Measurements from ENCODE around the gene OVOL3.

OVOL3 gene

DNA sequence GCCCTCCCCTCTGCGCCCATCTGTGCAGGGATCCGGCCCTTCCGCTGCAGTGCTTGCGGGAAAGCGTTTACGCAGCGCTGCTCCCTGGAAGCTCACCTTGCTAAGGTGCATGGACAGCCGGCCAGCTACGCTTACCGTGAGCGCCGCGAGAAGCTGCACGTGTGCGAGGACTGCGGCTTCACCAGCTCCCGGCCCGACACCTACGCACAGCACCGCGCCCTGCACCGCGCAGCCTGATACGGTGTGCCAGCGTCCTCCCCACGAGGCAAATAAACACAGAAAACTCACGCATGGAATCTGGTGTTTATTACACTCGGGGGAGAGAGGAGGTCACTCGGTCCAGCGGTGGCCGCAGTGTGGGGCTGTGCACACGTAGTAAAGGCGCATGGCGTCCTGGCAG, 2.5 kb downstream of the OVOL3 start:
- TF ChIP-seq, protein P1, sequence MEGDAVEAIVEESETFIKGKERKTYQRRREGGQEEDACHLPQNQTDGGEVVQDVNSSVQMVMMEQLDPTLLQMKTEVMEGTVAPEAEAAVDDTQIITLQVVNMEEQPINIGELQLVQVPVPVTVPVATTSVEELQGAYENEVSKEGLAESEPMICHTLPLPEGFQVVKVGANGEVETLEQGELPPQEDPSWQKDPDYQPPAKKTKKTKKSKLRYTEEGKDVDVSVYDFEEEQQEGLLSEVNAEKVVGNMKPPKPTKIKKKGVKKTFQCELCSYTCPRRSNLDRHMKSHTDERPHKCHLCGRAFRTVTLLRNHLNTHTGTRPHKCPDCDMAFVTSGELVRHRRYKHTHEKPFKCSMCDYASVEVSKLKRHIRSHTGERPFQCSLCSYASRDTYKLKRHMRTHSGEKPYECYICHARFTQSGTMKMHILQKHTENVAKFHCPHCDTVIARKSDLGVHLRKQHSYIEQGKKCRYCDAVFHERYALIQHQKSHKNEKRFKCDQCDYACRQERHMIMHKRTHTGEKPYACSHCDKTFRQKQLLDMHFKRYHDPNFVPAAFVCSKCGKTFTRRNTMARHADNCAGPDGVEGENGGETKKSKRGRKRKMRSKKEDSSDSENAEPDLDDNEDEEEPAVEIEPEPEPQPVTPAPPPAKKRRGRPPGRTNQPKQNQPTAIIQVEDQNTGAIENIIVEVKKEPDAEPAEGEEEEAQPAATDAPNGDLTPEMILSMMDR (IDR thresholded peaks at IDR 0.05) = no peak

DNA sequence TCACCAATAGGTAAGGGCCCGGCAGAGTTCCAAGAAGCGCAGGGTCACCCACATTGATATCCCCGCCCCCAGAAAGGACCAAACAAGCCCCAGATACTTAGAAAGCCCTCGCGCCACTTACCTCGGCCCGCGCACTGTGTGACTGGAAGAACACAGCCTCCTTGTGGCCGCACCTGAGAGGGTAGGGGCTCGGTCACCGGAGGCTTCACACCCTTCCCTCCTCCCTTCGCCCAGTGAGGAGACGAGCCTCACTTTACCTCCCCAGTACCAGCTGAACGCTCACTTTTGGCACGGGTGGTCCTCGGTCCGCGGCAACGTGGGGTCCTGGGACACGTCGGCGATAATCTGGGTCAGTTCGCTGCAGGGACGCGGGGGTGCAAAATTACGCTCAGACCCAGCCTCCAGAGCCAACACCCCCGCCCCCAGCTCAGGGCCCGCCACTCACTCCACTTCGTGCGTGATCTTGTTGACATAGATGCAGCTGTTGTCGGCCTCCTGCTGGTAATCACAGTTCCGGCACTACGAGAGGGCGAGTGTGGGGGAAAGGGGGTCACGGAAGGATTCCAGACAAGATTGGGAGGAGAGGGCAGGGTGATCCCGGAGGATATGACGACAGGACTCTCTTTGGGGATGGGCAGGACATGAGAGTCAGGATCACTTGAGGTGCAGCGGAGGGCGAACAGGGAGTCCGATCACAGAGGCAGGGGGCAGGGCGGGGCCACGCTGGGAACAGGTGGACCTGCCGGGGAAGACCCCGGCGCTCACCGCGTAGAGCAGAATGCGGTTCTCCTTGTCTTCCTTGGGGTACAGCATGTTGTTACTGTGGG, 3.2 kb downstream of the OVOL3 start:
- TF ChIP-seq, protein P1 (IDR thresholded peaks at IDR 0.05) = peak; percentile 29; the same call in 1 of the 2 replicates

DNA sequence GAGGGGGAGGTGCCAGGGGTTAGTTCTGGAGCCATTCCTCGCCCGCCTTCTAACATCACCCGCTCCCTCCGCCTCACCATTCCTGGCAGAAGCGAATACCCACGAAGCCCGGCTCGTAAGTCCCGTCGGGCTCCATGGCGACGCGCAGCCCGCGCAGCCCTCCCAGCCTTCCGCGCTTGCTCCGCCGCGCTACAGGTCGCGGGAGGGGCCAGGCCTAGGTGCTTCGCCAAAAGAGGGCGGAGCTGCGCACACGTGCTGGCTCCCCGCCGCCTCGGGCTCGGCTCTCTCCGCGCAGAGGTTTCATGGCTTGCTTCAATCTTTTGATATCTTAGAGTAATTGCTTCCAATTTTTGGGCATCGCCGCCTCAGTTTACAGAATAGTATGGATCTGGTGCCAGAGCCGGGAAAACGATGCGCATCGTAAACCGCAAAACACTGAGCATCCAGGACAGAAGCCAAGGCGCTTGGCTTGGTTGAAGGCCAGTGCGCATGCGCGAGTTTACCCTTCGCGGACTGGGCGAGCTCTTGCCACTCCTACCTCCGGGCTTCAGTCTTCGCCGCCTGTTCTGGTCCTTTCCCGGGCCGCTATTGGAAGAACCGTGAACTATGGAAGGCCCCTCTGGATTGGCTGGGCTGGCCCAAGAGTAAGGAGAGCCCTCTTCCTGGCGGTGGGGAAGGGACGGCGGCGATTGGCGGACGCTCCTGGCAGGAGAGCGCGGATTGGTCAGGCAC, 3.9 kb downstream of the OVOL3 start, which contains the start of gene POLR2I:
Gene POLR2I, minus strand, starts transcription at position 155 of the 732 bp plus-strand sequence. Its CDS starts 19 bp downstream, at position 136.
- TF ChIP-seq, protein P1 (IDR thresholded peaks at IDR 0.05) = no peak

DNA sequence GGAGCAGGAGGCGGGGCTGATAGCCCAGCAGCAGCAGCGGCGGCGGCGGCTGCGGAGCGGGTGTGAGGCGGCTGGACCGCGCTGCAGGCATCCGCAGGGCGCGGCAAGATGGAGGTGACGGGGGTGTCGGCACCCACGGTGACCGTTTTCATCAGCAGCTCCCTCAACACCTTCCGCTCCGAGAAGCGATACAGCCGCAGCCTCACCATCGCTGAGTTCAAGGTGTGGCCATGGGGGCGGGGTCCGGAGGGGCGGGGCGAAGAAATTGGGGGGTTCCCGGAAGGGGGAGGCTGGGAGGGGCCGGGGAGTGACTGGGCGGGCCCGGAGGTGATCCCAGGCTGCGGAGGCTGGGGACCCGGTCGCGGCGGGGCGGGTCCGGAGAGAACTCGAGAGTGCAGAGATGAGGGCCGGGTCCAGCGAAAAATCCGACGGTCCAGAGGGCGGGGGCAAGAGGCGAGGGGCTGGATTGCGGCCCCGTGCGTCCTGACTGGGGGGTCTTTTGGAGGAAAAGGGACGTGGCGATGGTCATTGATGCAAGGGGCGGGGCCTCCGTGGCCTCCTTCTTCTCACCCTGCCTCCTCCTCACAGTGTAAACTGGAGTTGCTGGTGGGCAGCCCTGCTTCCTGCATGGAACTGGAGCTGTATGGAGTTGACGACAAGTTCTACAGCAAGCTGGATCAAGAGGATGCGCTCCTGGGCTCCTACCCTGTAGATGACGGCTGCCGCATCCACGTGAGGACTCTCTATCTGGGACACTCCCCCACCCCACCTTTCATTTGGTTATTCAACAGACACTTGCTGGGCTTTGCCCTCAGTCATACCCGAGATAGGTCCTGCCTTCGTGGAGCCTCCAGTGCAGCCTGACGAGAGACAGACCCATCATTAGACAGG, 4.8 kb downstream of the OVOL3 start, which contains the start of gene TBCB:
Gene TBCB, plus strand, starts transcription at position 16 of the 891 bp plus-strand sequence. Its CDS starts 93 bp downstream, at position 109.
- TF ChIP-seq, protein P1 (IDR thresholded peaks at IDR 0.05) = no peak

DNA sequence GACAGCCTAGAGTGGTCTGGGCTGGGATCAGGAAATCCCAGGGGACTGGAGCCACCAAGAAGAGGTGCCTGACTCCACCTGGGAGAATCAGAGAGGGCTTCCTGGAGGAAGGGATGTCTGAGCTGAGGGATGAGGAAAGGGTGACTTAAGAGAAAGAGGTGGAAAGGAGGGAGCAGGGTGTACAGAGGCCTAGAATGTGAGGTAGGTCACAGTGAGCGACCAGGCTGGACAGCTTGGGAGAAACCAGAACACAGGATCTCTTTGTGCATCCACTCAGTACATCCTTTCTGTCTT, 5.3 kb downstream of the OVOL3 start:
- TF ChIP-seq, protein P1 (IDR thresholded peaks at IDR 0.05) = no peak

DNA sequence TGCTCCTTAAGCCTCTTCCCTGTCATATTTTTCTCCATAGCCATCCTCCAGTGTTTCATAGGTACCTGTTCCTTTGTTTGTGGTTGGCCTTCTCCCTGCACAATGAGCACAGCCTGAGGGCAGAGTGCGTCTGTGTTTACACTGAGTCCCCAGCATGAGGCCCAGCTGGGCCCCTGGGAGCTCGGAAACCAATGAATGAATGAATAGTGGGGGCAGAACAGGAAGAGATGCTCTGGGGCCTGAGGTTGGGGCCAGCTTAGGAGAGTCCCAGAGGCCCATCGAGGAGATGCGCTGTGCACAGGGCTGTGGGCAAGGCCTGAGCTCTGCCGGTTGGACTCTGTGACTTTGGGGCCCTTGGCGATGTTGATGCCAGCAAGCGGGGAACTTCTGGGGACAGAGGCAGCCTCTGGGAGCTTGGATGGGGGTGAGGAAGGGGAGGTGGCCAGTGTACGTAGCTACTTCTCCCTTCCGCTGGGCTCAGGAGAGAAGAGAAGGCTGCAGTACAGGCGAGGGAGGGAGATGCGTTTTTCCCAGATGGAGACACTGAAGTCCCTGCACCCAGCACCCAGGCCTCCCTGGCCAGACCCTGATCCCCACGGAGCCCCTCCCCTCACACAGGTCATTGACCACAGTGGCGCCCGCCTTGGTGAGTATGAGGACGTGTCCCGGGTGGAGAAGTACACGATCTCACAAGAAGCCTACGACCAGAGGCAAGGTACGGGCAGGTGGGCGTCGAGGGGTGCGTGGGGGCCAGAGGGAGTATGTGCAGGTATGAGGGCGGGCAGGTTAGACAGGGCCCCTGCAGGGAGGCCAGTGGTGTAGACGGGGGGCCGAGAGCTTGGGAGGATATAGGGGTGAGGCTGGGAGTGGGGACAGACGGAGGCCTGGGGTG, 9.4 kb downstream of the OVOL3 start:
- TF ChIP-seq, protein P1 (IDR thresholded peaks at IDR 0.05) = no peak
